Measurements from ENCODE around the gene PTPRD.

GRCh38 chr9:10026443-10026984 lies 586.3 kb downstream of the PTPRD start:
- TF ChIP-seq CTCF (conservative IDR thresholded peaks at IDR 0.05; ENCODE audit: low read depth, low read length): no peak
- TF ChIP-seq POLR2A (IDR thresholded peaks at IDR 0.05; ENCODE audit: low read depth, low read length): no peak
- TF ChIP-seq NFE2L2 (IDR thresholded peaks at IDR 0.05; ENCODE audit: low read depth, low read length): no peak
- TF ChIP-seq RAD21 (IDR thresholded peaks at IDR 0.05; ENCODE audit: low read length): no peak
- TF ChIP-seq USF2 (IDR thresholded peaks at IDR 0.05; ENCODE audit: low read depth, low read length): no peak
- no peak for TF ChIP-seq CEBPB (IDR thresholded peaks at IDR 0.05; ENCODE audit: low read depth, low read length)
- TF ChIP-seq MXI1 (IDR thresholded peaks at IDR 0.05; ENCODE audit: borderline replicate concordance, low read depth, low read length): no peak
- no peak for TF ChIP-seq FOS (IDR thresholded peaks at IDR 0.05; ENCODE audit: low read depth, low read length)
- no peak for TF ChIP-seq SMC3 (IDR thresholded peaks at IDR 0.05; ENCODE audit: low read depth, low read length)
- no peak for TF ChIP-seq CHD1 (IDR thresholded peaks at IDR 0.05; ENCODE audit: low read depth, low read length)
- no peak for TF ChIP-seq RCOR1 (IDR thresholded peaks at IDR 0.05; ENCODE audit: insufficient replicate concordance, low read length)
- no peak for TF ChIP-seq ELK1 (IDR thresholded peaks at IDR 0.05; ENCODE audit: borderline replicate concordance, low read depth, low read length)
